H1 (cell line): ENCODE results near the gene RPS6KA4. TPM values are rescaled to one million over a fixed set of nuclear protein-coding genes. Genes with fewer than 3 reads are reported as not detected.
A peak's percentile ranks its signal among the peaks of the same experiment; 100 is the strongest.

Source experiments
- CTCF ChIA-PET: fragments of 300-600 bp; sonication (Branson Sonifier 250); formaldehyde crosslinking; loops from one replicate; lab custom pipeline; 2021; ENCODE audit not compliant: partially characterized antibody; lab: Charles Lee
- POLR2A ChIA-PET: fragments of 300-600 bp; sonication (Branson Sonifier 250); formaldehyde crosslinking; loops from one replicate; lab custom pipeline; 2021; ENCODE audit warnings: inconsistent platforms; ENCODE audit not compliant: partially characterized antibody; lab: Charles Lee
- DNase-seq, 2 experiments: peaks; one replicate each; pipeline versions ENCODE4 v3.0.0 to v3.0.0-alpha.2; 2010 to 2022; ENCODE audit warnings: low spot score in 2 of 2, low read depth in 1 of 2, mixed read lengths in 1 of 2
- FAIRE-seq: peaks from 2 replicates; lab custom pipeline; 2011; peaks lifted over from hg19 to GRCh38; lab: Jason Lieb, UNC
- H2AFZ ChIP-seq: 2 replicates; pipeline ENCODE4 v1.8.1; 2012; ENCODE audit warnings: low read length, inconsistent platforms
- H2AK5ac ChIP-seq: 2 replicates; pipeline ENCODE4 v1.6.1; 2013; ENCODE audit warnings: low read depth, low read length
- H2BK120ac ChIP-seq: replicated peaks from 2 replicates; pipeline ENCODE3; 2013; ENCODE audit warnings: low read depth, low read length, inconsistent platforms
- H2BK12ac ChIP-seq: 2 replicates; pipeline ENCODE4 v1.6.1; 2013; ENCODE audit warnings: low read depth, low read length
- H2BK15ac ChIP-seq: 2 replicates; pipeline ENCODE4 v1.6.1; 2013; ENCODE audit warnings: low read length
- H2BK20ac ChIP-seq: 2 replicates; pipeline ENCODE4 v1.6.1; 2013; ENCODE audit warnings: low read length
- H2BK5ac ChIP-seq: 2 replicates; pipeline ENCODE4 v1.6.1; 2013; ENCODE audit warnings: low read depth, low read length
- H3K14ac ChIP-seq: 2 replicates; pipeline ENCODE4 v1.6.1; 2013; ENCODE audit warnings: inconsistent platforms; ENCODE audit not compliant: insufficient read length
- H3K18ac ChIP-seq: 2 replicates; pipeline ENCODE4 v1.6.1; 2013; ENCODE audit warnings: low read length; ENCODE audit errors: extremely low read depth
- H3K23ac ChIP-seq: 2 replicates; pipeline ENCODE4 v1.6.1; 2013; ENCODE audit warnings: inconsistent platforms; ENCODE audit not compliant: insufficient read length
- H3K23me2 ChIP-seq: 2 replicates; pipeline ENCODE4 v1.6.1; 2013; ENCODE audit warnings: low read depth, low read length
- H3K27ac ChIP-seq: 2 replicates; pipeline ENCODE4 v1.6.1; 2011; ENCODE audit warnings: low read depth, low read length, inconsistent platforms
- H3K27me3 ChIP-seq, 4 experiments: replicated peaks in 1 of 4; 1 replicate in 1 of 4; 2 replicates in 3 of 4; pipeline versions ENCODE4 v1.6.1 to v1.8.1; 2011 to 2013; ENCODE audit warnings: low read length in 3 of 4, mild to moderate bottlenecking in 3 of 4, inconsistent platforms in 2 of 4, mixed read lengths in 2 of 4, moderate library complexity in 1 of 4; ENCODE audit not compliant: control insufficient read depth in 3 of 4, insufficient read depth in 3 of 4; ENCODE audit errors: extremely low read depth in 1 of 4
- H3K36me3 ChIP-seq, 4 experiments: 2 replicates each; pipeline versions ENCODE4 v1.6.1 to v1.8.1; 2011 to 2013; ENCODE audit warnings: mild to moderate bottlenecking in 4 of 4, low read length in 3 of 4, moderate library complexity in 2 of 4, control low read depth in 1 of 4, inconsistent platforms in 1 of 4; ENCODE audit not compliant: insufficient read depth in 4 of 4, control insufficient read depth in 2 of 4
- H3K4ac ChIP-seq: replicated peaks from 2 replicates; pipeline ENCODE3; 2013; ENCODE audit warnings: low read length, low read depth, mixed read lengths, inconsistent platforms; ENCODE audit not compliant: insufficient read length
- H3K4me1 ChIP-seq, 4 experiments: replicated peaks in 1 of 4; 1 replicate in 1 of 4; 2 replicates in 3 of 4; pipeline versions ENCODE4 v1.6.1 to v1.8.1; 2011 to 2013; ENCODE audit warnings: low read length in 3 of 4, inconsistent platforms in 2 of 4, mixed read lengths in 1 of 4; ENCODE audit not compliant: insufficient read depth in 4 of 4, control insufficient read depth in 3 of 4
- H3K4me2 ChIP-seq, 2 experiments: 2 replicates each; pipeline versions ENCODE4 v1.6.1 to v1.8.1; 2011 to 2013; ENCODE audit warnings: low read depth in 2 of 2, low read length in 2 of 2, control low read depth in 1 of 2, inconsistent platforms in 1 of 2, mild to moderate bottlenecking in 1 of 2; ENCODE audit not compliant: insufficient read depth in 1 of 2
- H3K4me3 ChIP-seq, 4 experiments: fragments of 200-600, 300-600 bp in 1 of 4; sonication (generic), shearing (Covaris generic), sonication (Bioruptor Twin) in 1 of 4; 2 replicates each; pipeline versions ENCODE4 v1.5.1 to v1.8.1; 2011 to 2016; ENCODE audit warnings: low read length in 4 of 4, low read depth in 3 of 4, control low read depth in 2 of 4, inconsistent platforms in 2 of 4, mild to moderate bottlenecking in 2 of 4, mixed read lengths in 1 of 4, moderate library complexity in 1 of 4; ENCODE audit not compliant: insufficient read depth in 2 of 4; ENCODE audit errors: extremely low read depth in 1 of 4
- H3K56ac ChIP-seq: replicated peaks from 2 replicates; pipeline ENCODE3; 2013; ENCODE audit warnings: low read depth, mild to moderate bottlenecking, mixed read lengths, low read length, inconsistent platforms; ENCODE audit not compliant: insufficient read length
- H3K79me1 ChIP-seq: 2 replicates; pipeline ENCODE4 v1.6.1; 2013; ENCODE audit warnings: low read depth, low read length, control low read depth
- H3K79me2 ChIP-seq, 2 experiments: 2 replicates each; pipeline versions ENCODE4 v1.6.1 to v1.8.1; 2012 to 2013; ENCODE audit warnings: low read length in 2 of 2, mild to moderate bottlenecking in 2 of 2, inconsistent platforms in 1 of 2; ENCODE audit not compliant: insufficient read depth in 2 of 2, control insufficient read depth in 1 of 2
- H3K9ac ChIP-seq, 4 experiments: replicated peaks in 1 of 4; 1 replicate in 1 of 4; 2 replicates in 3 of 4; pipeline versions ENCODE4 v1.6.1 to v1.8.1; 2011 to 2013; ENCODE audit warnings: low read depth in 3 of 4, low read length in 3 of 4, control low read depth in 2 of 4, mild to moderate bottlenecking in 2 of 4, moderate library complexity in 2 of 4, inconsistent platforms in 1 of 4; ENCODE audit errors: extremely low read depth in 1 of 4
- H3K9me3 ChIP-seq, 2 experiments: 2 replicates each; pipeline versions ENCODE4 v1.6.1 to v1.8.1; 2012 to 2013; ENCODE audit warnings: mild to moderate bottlenecking in 2 of 2, moderate library complexity in 2 of 2, control low read depth in 1 of 2, inconsistent platforms in 1 of 2, low read depth in 1 of 2, low read length in 1 of 2, mixed read lengths in 1 of 2; ENCODE audit not compliant: insufficient read depth in 2 of 2
- H4K20me1 ChIP-seq, 2 experiments: replicated peaks in 1 of 2; 2 replicates each; pipeline versions ENCODE3 to v1.8.1; 2011 to 2013; ENCODE audit warnings: inconsistent platforms in 2 of 2, low read length in 2 of 2, mild to moderate bottlenecking in 1 of 2; ENCODE audit not compliant: insufficient read depth in 2 of 2, control insufficient read depth in 1 of 2
- H4K5ac ChIP-seq: 2 replicates; pipeline ENCODE4 v1.6.1; 2013; ENCODE audit warnings: low read length, low read depth, mixed read lengths, inconsistent platforms; ENCODE audit not compliant: insufficient read length
- H4K8ac ChIP-seq: 2 replicates; pipeline ENCODE4 v1.8.0; 2013; ENCODE audit warnings: mild to moderate bottlenecking, moderate library complexity, low read length, inconsistent platforms; ENCODE audit not compliant: insufficient read depth; ENCODE audit errors: extremely low read depth
- H4K91ac ChIP-seq: replicated peaks from 2 replicates; pipeline ENCODE3; 2013; ENCODE audit warnings: low read length, mixed read lengths, inconsistent platforms; ENCODE audit not compliant: insufficient read length
- BCL11A ChIP-seq, 2 experiments: IDR thresholded peaks; one replicate each; pipeline ENCODE4 v1.6.1; 2011; ENCODE audit warnings: low read depth in 2 of 2, low read length in 2 of 2, mild to moderate bottlenecking in 2 of 2
- CBX8 ChIP-seq: fragments of 300-800, 300-1000 bp; sonication (generic); IDR thresholded peaks from 2 replicates; pipeline ENCODE4 v1.7.1; 2016; ENCODE audit warnings: low read depth, low read length, borderline replicate concordance
- FOSL1 ChIP-seq: IDR thresholded peaks from 2 replicates; pipeline ENCODE4 v1.6.1; 2011; ENCODE audit warnings: mild to moderate bottlenecking, low read depth, low read length, moderate library complexity; ENCODE audit not compliant: insufficient read depth
- HDAC2 ChIP-seq, 2 experiments: fragments of 300-600 bp in 1 of 2; sonication (generic) in 1 of 2; IDR thresholded peaks; 2 replicates each; pipeline ENCODE4 v1.6.1; 2011 to 2012; ENCODE audit warnings: low read depth in 2 of 2, low read length in 2 of 2, mild to moderate bottlenecking in 2 of 2, moderate library complexity in 2 of 2, borderline replicate concordance in 1 of 2, inconsistent platforms in 1 of 2
- JUND ChIP-seq: IDR thresholded peaks from 2 replicates; pipeline ENCODE4 v1.6.1; 2011; ENCODE audit warnings: mild to moderate bottlenecking, improper control_type of control experiment, low read length
- SAP30 ChIP-seq: fragments of 300-600 bp; sonication (generic); IDR thresholded peaks from 2 replicates; pipeline ENCODE4 v1.7.1; 2012; ENCODE audit warnings: low read length, moderate library complexity, mild to moderate bottlenecking, inconsistent platforms; ENCODE audit not compliant: insufficient read depth, insufficient replicate concordance
- SIX5 ChIP-seq: IDR thresholded peaks from 2 replicates; pipeline ENCODE4 v1.6.1; 2011; ENCODE audit warnings: mild to moderate bottlenecking, low read depth, low read length
- SRF ChIP-seq: IDR thresholded peaks from 2 replicates; pipeline ENCODE4 v1.6.1; 2011; ENCODE audit warnings: mild to moderate bottlenecking, low read depth, low read length, moderate library complexity
- TEAD4 ChIP-seq: IDR thresholded peaks from 2 replicates; pipeline ENCODE4 v1.6.1; 2012; ENCODE audit warnings: low read depth, low read length, inconsistent platforms, mixed read lengths
- YY1 ChIP-seq: IDR thresholded peaks from 2 replicates; pipeline ENCODE4 v1.6.1; 2011; ENCODE audit warnings: low read depth, mild to moderate bottlenecking, low read length
- WGBS, 2 experiments: shearing (Covaris generic) in 1 of 2; methylation state at CpG; one replicate each; pipeline versions ENCODE4 v1.1.6 to v1.1.7; 2013 to 2015; ENCODE audit warnings: low lambda C conversion rate in 2 of 2, mixed read lengths in 2 of 2, inconsistent platforms in 1 of 2, low coverage in 1 of 2, missing lambda C conversion rate in 1 of 2; ENCODE audit not compliant: insufficient replicate concordance in 2 of 2, insufficient coverage in 1 of 2, insufficient read length in 1 of 2; ENCODE audit errors: extremely low coverage in 1 of 2, missing lambda C conversion rate in 1 of 2; 5-methylcytosine and 5-hydroxymethylcytosine counted together
- polyA plus RNA-seq, 7 experiments: library from polyadenylated mRNA; depleted of rRNA in 3 of 7; stranded (reverse) in 5 of 7; unstranded in 2 of 7; fragments of >200 nt in 5 of 7; fragments of 200-250 nt in 2 of 7; gene quantifications; 1 replicate in 5 of 7; 2 replicates in 1 of 7; 4 replicates in 1 of 7; pipeline versions ENCODE4 v1.2.1 to v1.2.3, GENCODE V29; 2011 to 2013; ENCODE audit warnings: missing spikeins in 2 of 7, mixed read lengths in 2 of 7
- total RNA-seq: library from RNA; stranded (reverse); fragmentation: NEBNext Ultra II Directional; extraction: Animal tissue kit (Norgen Biotek cat#: 25700); gene quantifications from 2 replicates; pipeline ENCODE4 v1.2.1, GENCODE V29; 2021
- TF ChIP-seq, protein P1 (sequence below), 3 experiments: IDR thresholded peaks; 1 replicate in 2 of 3; 2 replicates in 1 of 3; pipeline versions ENCODE4 v1.5.1 to v1.6.1; 2011; ENCODE audit warnings: low read length in 3 of 3, mild to moderate bottlenecking in 3 of 3, inconsistent platforms in 2 of 3, low read depth in 1 of 3, moderate library complexity in 1 of 3; ENCODE audit not compliant: insufficient read depth in 1 of 3; ENCODE audit errors: control extremely low read depth in 1 of 3

The RPS6KA4 gene
- total and polyA plus RNA-seq, 2 of the 8 experiments (the other 6 are each of a cell fraction or from before 2014, with no cell fraction given), result 8.2 to 12.6 TPM

DNA sequence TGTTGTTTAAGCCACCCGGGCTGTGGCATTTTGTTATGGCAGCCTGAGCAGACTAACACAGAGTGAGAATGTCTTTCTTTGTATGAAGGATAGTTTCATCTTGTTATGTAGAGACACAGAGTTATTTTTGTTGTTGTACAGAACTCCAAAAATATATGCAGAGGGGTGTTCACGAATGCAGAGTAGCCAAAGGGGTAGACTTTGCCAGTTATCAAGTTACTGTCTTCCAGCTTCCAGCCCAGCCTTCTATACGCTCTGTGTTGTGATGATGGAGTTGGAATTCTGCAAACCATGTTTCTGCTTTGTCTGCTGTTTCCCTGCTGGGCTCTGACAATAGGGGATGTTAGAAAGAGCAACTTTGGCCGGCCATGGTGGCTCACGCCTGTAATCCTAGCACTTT, 44.1 kb downstream of the RPS6KA4 start:
- no peak overlapping the region for H3K23ac ChIP-seq
- H3K27ac ChIP-seq, result no peak overlapping the region
- no peaks in the 10 kb centered on the region for H3K79me2 ChIP-seq
- H2BK12ac ChIP-seq, result no peak overlapping the region
- no peak overlapping the region for H3K56ac ChIP-seq
- H2AK5ac ChIP-seq, result no peak overlapping the region
- ChIA-PET POLR2A (no interaction called here), CTCF (interaction anchor here (1.3 kb wide), 1 partner anchor 46 kb away, joined by 3 read pairs; no protein-coding TSS in a partner anchor)
- no peak overlapping the region for H2BK120ac ChIP-seq
- DNase-seq (no peak), FAIRE-seq (peak; percentile 7)
- peaks cover 0 to 5% (median 1%) of the 10 kb centered on the region in 4 experiments; a peak in 4 of 7 replicates for H3K4me1 ChIP-seq
- peaks cover 0 to 2% of the 10 kb centered on the region in 2 experiments for H4K20me1 ChIP-seq
- H3K27me3 ChIP-seq, result peaks cover 0 to 6% (median 2%) of the 10 kb centered on the region in 4 experiments; a peak in 4 of 7 replicates
- no peak overlapping the region for H3K4me3 ChIP-seq
- no peak overlapping the region for H2AFZ ChIP-seq
- no peak overlapping the region for H3K4me2 ChIP-seq
- no peak overlapping the region for H3K4ac ChIP-seq
- H2BK5ac ChIP-seq, result no peak overlapping the region
- H3K9ac ChIP-seq, result no peak overlapping the region
- H4K8ac ChIP-seq, result no peak overlapping the region
- H3K18ac ChIP-seq, result no peak overlapping the region
- no peak overlapping the region for H4K91ac ChIP-seq
- H2BK20ac ChIP-seq, result no peak overlapping the region
- no peaks in the 10 kb centered on the region for H3K36me3 ChIP-seq
- H3K23me2 ChIP-seq, result peaks cover 4% of the 10 kb centered on the region; the same call in 1 of the 2 replicates
- WGBS, 2 experiments, result 67% methylated on average over 5 of the region's 5 CpGs; no CpG with 5 or more reads in 1 of the 2 experiments
- no peak overlapping the region for H3K14ac ChIP-seq
- H3K9me3 ChIP-seq, result no peaks in the 10 kb centered on the region
- no peaks in the 10 kb centered on the region for H3K79me1 ChIP-seq
- H2BK15ac ChIP-seq, result no peak overlapping the region
- H4K5ac ChIP-seq, result no peak overlapping the region
- TF ChIP-seq FOSL1 (no peak), SAP30 (no peak), TEAD4 (no peak), YY1 (no peak), HDAC2 (IDR thresholded peaks at IDR 0.05; ENCODE audit: borderline replicate concordance in 1 of 2, low read depth in 2 of 2, low read length in 2 of 2) (no peak), BCL11A (IDR thresholded peaks at IDR 0.05; ENCODE audit: low read depth in 2 of 2, low read length in 2 of 2) (no peak), SRF (no peak), CBX8 (no peak), SIX5 (no peak), JUND (no peak)
- TF ChIP-seq, protein P1, sequence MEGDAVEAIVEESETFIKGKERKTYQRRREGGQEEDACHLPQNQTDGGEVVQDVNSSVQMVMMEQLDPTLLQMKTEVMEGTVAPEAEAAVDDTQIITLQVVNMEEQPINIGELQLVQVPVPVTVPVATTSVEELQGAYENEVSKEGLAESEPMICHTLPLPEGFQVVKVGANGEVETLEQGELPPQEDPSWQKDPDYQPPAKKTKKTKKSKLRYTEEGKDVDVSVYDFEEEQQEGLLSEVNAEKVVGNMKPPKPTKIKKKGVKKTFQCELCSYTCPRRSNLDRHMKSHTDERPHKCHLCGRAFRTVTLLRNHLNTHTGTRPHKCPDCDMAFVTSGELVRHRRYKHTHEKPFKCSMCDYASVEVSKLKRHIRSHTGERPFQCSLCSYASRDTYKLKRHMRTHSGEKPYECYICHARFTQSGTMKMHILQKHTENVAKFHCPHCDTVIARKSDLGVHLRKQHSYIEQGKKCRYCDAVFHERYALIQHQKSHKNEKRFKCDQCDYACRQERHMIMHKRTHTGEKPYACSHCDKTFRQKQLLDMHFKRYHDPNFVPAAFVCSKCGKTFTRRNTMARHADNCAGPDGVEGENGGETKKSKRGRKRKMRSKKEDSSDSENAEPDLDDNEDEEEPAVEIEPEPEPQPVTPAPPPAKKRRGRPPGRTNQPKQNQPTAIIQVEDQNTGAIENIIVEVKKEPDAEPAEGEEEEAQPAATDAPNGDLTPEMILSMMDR (IDR thresholded peaks at IDR 0.05; ENCODE audit: control extremely low read depth in 1 of 3, insufficient read depth in 1 of 3, low read depth in 1 of 3, low read length in 3 of 3), result no peak
